Pons (tissue), 1 donor: Measurements from ENCODE around the gene ERBB4.

Experiments
- DNase-seq: peaks from one replicate; pipeline ENCODE4 v3.0.0-alpha.2; 2016; ENCODE audit warnings: low spot score

ERBB4 gene

GRCh38 chr2:211835695-211836094 is 702.9 kb downstream of the ERBB4 start:
- no peak for DNase-seq

- no peak for DNase-seq
These were observed 704.9 kb downstream of the ERBB4 start for GRCh38 chr2:211833582-211834279.

- no peak for DNase-seq
These were observed 708.9 kb downstream of the ERBB4 start for GRCh38 chr2:211829725-211830124.

GRCh38 chr2:211823886-211824479 is 714.6 kb downstream of the ERBB4 start:
- no peak for DNase-seq

- no peak for DNase-seq
These were observed 715.8 kb downstream of the ERBB4 start for GRCh38 chr2:211822686-211823335.

- DNase-seq: no peak
These were observed 721.8 kb downstream of the ERBB4 start for GRCh38 chr2:211816754-211817153.

GRCh38 chr2:211812587-211812986 is 726.0 kb downstream of the ERBB4 start:
- DNase-seq: no peak

- DNase-seq: no peak
These were observed 735.9 kb downstream of the ERBB4 start for GRCh38 chr2:211802666-211803065.

GRCh38 chr2:211800001-211800400 is 738.6 kb downstream of the ERBB4 start:
- peak; percentile 46 for DNase-seq

GRCh38 chr2:211798868-211799267 is 739.7 kb downstream of the ERBB4 start:
- DNase-seq: no peak

- no peak for DNase-seq
These were observed 744.9 kb downstream of the ERBB4 start for GRCh38 chr2:211793690-211794089.

GRCh38 chr2:211789982-211790381 is 748.6 kb downstream of the ERBB4 start:
- no peak for DNase-seq

GRCh38 chr2:211766689-211767088 is 771.9 kb downstream of the ERBB4 start:
- no peak for DNase-seq

GRCh38 chr2:211762479-211762878 is 776.1 kb downstream of the ERBB4 start:
- DNase-seq: no peak

GRCh38 chr2:211760103-211760502 is 778.5 kb downstream of the ERBB4 start:
- DNase-seq: no peak

GRCh38 chr2:211756266-211756665 is 782.3 kb downstream of the ERBB4 start:
- no peak for DNase-seq

GRCh38 chr2:211755187-211755586 is 783.4 kb downstream of the ERBB4 start:
- no peak for DNase-seq

- DNase-seq: no peak
These were observed 786.8 kb downstream of the ERBB4 start for GRCh38 chr2:211751848-211752247.

GRCh38 chr2:211748339-211748738 is 790.3 kb downstream of the ERBB4 start:
- no peak for DNase-seq

- DNase-seq: peak; percentile 71
These were observed 793.1 kb downstream of the ERBB4 start for GRCh38 chr2:211745295-211746097.

- DNase-seq: peak; percentile 69
These were observed 794.2 kb downstream of the ERBB4 start for GRCh38 chr2:211744379-211744778.

- DNase-seq: no peak
These were observed 796.6 kb downstream of the ERBB4 start for GRCh38 chr2:211741966-211742365.

- DNase-seq: no peak
These were observed 801.3 kb downstream of the ERBB4 start for GRCh38 chr2:211737282-211737681.
